NCI-H524 treated with DMSO at 0.1 percent for 48 hours (cell line): ENCODE results near the gene STXBP5.

Source experiments
- DNase-seq: peaks from one replicate; lab custom pipeline; 2025; lab: John Stamatoyannopoulos, UW

The STXBP5 gene

GRCh38 chr6:147204060-147204785 lies at the start of gene STXBP5:
Gene STXBP5, plus strand, starts transcription at chr6:147204417. Its CDS starts 116 bp downstream, at chr6:147204533.
- no peak for DNase-seq

- DNase-seq = no peak
Observed at GRCh38 chr6:147154454-147154853, 49.8 kb upstream of the STXBP5 start.

GRCh38 chr6:147156218-147156617 lies 48.0 kb upstream of the STXBP5 start:
- DNase-seq = no peak

- DNase-seq = no peak
Observed at GRCh38 chr6:147156799-147157382, 47.3 kb upstream of the STXBP5 start.

- no peak for DNase-seq
Observed at GRCh38 chr6:147157930-147158329, 46.3 kb upstream of the STXBP5 start.

- DNase-seq = no peak
Observed at GRCh38 chr6:147158881-147159280, 45.3 kb upstream of the STXBP5 start.

- DNase-seq = no peak
Observed at GRCh38 chr6:147159536-147160374, 44.5 kb upstream of the STXBP5 start.

GRCh38 chr6:147160593-147160992 lies 43.6 kb upstream of the STXBP5 start:
- no peak for DNase-seq

GRCh38 chr6:147161253-147161973 lies 42.8 kb upstream of the STXBP5 start:
- no peak for DNase-seq

GRCh38 chr6:147161974-147162495 lies 42.2 kb upstream of the STXBP5 start:
- DNase-seq = no peak

- DNase-seq = no peak
Observed at GRCh38 chr6:147164761-147165160, 39.5 kb upstream of the STXBP5 start.

GRCh38 chr6:147166360-147166944 lies 37.8 kb upstream of the STXBP5 start:
- DNase-seq = no peak

GRCh38 chr6:147166992-147167391 lies 37.2 kb upstream of the STXBP5 start:
- no peak for DNase-seq

- DNase-seq = no peak
Observed at GRCh38 chr6:147167576-147168461, 36.4 kb upstream of the STXBP5 start.

- no peak for DNase-seq
Observed at GRCh38 chr6:147169529-147169928, 34.7 kb upstream of the STXBP5 start.

GRCh38 chr6:147170269-147170668 lies 33.9 kb upstream of the STXBP5 start:
- no peak for DNase-seq

- DNase-seq = no peak
Observed at GRCh38 chr6:147173140-147173539, 31.1 kb upstream of the STXBP5 start.

- DNase-seq = no peak
Observed at GRCh38 chr6:147173675-147174308, 30.4 kb upstream of the STXBP5 start.

- no peak for DNase-seq
Observed at GRCh38 chr6:147176795-147177194, 27.4 kb upstream of the STXBP5 start.

GRCh38 chr6:147177286-147177685 lies 26.9 kb upstream of the STXBP5 start:
- DNase-seq = no peak
